ENCODE data around the gene NAA50. TPM values are rescaled to one million over a fixed set of nuclear protein-coding genes. Genes with fewer than 3 reads are reported as not detected.

The NAA50 gene
- total and polyA plus RNA-seq, 2 of the 13 experiments (the other 11 are each of a cell fraction or from before 2014, with no cell fraction given), result 30.2 to 233 TPM

DNA sequence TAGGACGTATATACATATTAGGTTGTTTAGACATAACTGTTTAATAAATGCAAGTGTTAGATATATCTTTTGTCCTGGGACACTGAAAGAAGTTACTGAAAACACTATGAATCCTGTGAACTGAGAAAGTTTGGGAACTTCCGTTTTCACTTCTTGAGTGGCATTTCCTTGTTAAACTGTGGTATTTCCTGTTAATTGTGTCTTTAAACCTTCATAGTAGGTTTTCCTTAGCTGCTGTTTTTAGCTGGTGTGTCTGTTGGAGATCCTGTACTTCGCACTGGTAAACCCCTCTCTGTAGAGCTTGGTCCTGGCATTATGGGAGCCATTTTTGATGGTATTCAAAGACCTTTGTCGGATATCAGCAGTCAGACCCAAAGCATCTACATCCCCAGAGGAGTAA, 37.9 kb upstream of the NAA50 start:
- Histone ChIP-seq H3K4me2 (ENCODE audit: low read depth, low read length) (no peak overlapping the region), H2AFZ (ENCODE audit: low read length) (no peak overlapping the region), H3K79me2 (ENCODE audit: insufficient read depth, low read length) (no peaks in the 10 kb centered on the region), H3K27ac (ENCODE audit: extremely low read length, insufficient read depth, low read length) (no peak overlapping the region), H4K20me1 (ENCODE audit: insufficient read depth, low read length) (no peaks in the 10 kb centered on the region; the same call in 1 of the 2 replicates), H3K9ac (ENCODE audit: insufficient read depth, low read depth, low read length) (no peak overlapping the region), H3K4me3 (replicated peaks in 1 of 3; ENCODE audit: insufficient read depth in 1 of 3, low read depth in 2 of 3, low read length in 3 of 3) (no peak overlapping the region), H3K9me3 (ENCODE audit: low read length) (no peaks in the 10 kb centered on the region), H3K36me3 (replicated peaks in 1 of 2; ENCODE audit: control insufficient read depth in 1 of 2, insufficient read depth in 2 of 2, low read length in 2 of 2) (peaks cover 5 to 18% of the 10 kb centered on the region in 2 experiments), H3K27me3 (ENCODE audit: control insufficient read depth in 1 of 2, insufficient read depth in 2 of 2, low read length in 2 of 2) (no peaks in the 10 kb centered on the region), H3K4me1 (ENCODE audit: insufficient read depth, low read length) (peaks cover 4% of the 10 kb centered on the region; the same call in 1 of the 2 replicates)
- DNase-seq (ENCODE audit: low spot score) (no peak), ATAC-seq (no peak), FAIRE-seq (no peak)
- ChIA-PET CTCF (ENCODE audit: low intra/inter-chr PET ratio, low total read pairs) (no interaction called here), POLR2A (no interaction called here)
- in situ Hi-C loops (cut with HindIII; ENCODE audit: extremely low pct_ligation_motif_present, low pct_unique_long_range_greater_than_20kb), result no loop called here
- BruUV-seq (replicated peaks), result no TSS peak
- TF ChIP-seq IKZF4 (CRISPR knock-in tag; IDR thresholded peaks at IDR 0.05; ENCODE audit: borderline replicate concordance, low read depth, not compliant biosample characterization) (no peak), CHD4 (IDR thresholded peaks at IDR 0.05; ENCODE audit: borderline replicate concordance, low read length) (no peak), U2AF1 (optimal IDR thresholded peaks at IDR 0.05; ENCODE audit: low read depth, low read length) (no peak), GLI4 (CRISPR knock-in tag; IDR thresholded peaks at IDR 0.05; ENCODE audit: borderline replicate concordance) (no peak)
- TF ChIP-seq, protein P1, sequence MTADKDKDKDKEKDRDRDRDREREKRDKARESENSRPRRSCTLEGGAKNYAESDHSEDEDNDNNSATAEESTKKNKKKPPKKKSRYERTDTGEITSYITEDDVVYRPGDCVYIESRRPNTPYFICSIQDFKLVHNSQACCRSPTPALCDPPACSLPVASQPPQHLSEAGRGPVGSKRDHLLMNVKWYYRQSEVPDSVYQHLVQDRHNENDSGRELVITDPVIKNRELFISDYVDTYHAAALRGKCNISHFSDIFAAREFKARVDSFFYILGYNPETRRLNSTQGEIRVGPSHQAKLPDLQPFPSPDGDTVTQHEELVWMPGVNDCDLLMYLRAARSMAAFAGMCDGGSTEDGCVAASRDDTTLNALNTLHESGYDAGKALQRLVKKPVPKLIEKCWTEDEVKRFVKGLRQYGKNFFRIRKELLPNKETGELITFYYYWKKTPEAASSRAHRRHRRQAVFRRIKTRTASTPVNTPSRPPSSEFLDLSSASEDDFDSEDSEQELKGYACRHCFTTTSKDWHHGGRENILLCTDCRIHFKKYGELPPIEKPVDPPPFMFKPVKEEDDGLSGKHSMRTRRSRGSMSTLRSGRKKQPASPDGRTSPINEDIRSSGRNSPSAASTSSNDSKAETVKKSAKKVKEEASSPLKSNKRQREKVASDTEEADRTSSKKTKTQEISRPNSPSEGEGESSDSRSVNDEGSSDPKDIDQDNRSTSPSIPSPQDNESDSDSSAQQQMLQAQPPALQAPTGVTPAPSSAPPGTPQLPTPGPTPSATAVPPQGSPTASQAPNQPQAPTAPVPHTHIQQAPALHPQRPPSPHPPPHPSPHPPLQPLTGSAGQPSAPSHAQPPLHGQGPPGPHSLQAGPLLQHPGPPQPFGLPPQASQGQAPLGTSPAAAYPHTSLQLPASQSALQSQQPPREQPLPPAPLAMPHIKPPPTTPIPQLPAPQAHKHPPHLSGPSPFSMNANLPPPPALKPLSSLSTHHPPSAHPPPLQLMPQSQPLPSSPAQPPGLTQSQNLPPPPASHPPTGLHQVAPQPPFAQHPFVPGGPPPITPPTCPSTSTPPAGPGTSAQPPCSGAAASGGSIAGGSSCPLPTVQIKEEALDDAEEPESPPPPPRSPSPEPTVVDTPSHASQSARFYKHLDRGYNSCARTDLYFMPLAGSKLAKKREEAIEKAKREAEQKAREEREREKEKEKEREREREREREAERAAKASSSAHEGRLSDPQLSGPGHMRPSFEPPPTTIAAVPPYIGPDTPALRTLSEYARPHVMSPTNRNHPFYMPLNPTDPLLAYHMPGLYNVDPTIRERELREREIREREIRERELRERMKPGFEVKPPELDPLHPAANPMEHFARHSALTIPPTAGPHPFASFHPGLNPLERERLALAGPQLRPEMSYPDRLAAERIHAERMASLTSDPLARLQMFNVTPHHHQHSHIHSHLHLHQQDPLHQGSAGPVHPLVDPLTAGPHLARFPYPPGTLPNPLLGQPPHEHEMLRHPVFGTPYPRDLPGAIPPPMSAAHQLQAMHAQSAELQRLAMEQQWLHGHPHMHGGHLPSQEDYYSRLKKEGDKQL (CRISPR knock-in tag; IDR thresholded peaks at IDR 0.05; ENCODE audit: low read depth), result no peak
- TF ChIP-seq, protein P2, sequence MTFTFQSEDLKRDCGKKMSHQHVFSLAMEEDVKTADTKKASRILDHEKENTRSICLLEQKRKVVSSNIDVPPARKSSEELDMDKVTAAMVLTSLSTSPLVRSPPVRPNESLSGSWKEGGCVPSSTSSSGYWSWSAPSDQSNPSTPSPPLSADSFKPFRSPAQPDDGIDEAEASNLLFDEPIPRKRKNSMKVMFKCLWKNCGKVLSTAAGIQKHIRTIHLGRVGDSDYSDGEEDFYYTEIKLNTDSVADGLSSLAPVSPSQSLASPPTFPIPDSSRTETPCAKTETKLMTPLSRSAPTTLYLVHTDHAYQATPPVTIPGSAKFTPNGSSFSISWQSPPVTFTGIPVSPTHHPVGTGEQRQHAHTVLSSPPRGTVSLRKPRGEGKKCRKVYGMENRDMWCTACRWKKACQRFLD (CRISPR knock-in tag; IDR thresholded peaks at IDR 0.05; ENCODE audit: borderline replicate concordance), result no peak
- intact Hi-C loops (cut with micrococcal nuclease; ENCODE audit: unreplicated experiment), result no loop called here
- 98% methylated on average over 4 of the region's 4 CpGs for WGBS (ENCODE audit: low lambda C conversion rate)

Data from HepG2 (cell line).